Measurements from ENCODE around the gene ITIH5. TPM values are rescaled to one million over a fixed set of nuclear protein-coding genes. Genes with fewer than 3 reads are reported as not detected.

The ITIH5 gene
- 0.08 and 3.6 TPM in 2 replicates for total RNA-seq (ENCODE audit: low replicate concordance)

GRCh38 chr10:7666253-7667023 is at the start of gene ITIH5:
Gene ITIH5, minus strand, starts transcription at chr10:7666966. Its CDS starts 74 bp downstream, at chr10:7666892.

GRCh38 chr10:7703140-7703539 is 36.4 kb upstream of the ITIH5 start, which contains the start of gene ITIH2:
Gene ITIH2, plus strand, starts transcription at chr10:7703316. Its CDS starts 119 bp downstream, at chr10:7703435.

Other genes starting within 250 kb of the ITIH5 start
- gene ITIH2, start 36.4 kb upstream of the ITIH5 start, total RNA-seq (ENCODE audit: low replicate concordance) = not detected in 2 replicates
- 2.3 and 4.1 TPM in 2 replicates for gene KIN, start 121.0 kb upstream of the ITIH5 start, total RNA-seq (ENCODE audit: low replicate concordance)
- 155 and 227 TPM in 2 replicates for gene ATP5F1C, start 121.2 kb upstream of the ITIH5 start, total RNA-seq (ENCODE audit: low replicate concordance)
- gene TAF3, start 151.5 kb upstream of the ITIH5 start, total RNA-seq (ENCODE audit: low replicate concordance) = 0.94 and 1.1 TPM in 2 replicates